K562 (cell line): ENCODE results near the gene SPRYD3. TPM values are rescaled to one million over a fixed set of nuclear protein-coding genes. Genes with fewer than 3 reads are reported as not detected.

Experiments used
- ATAC-seq: fragments of 200-7000 bp; cut with Tn5 transposase; 3 replicates; pipeline ENCODE4 v1.9.1; 2020; ENCODE audit warnings: moderate library complexity
- BruUV-seq: library from RNA; stranded (reverse); fragments of 400-500 nt; replicated peaks from 2 replicates; lab custom pipeline; 2021; lab: Mats Ljungman, UMichigan
- CTCF ChIA-PET: fragments of 300-600 bp; formaldehyde crosslinking; extraction: SDS; loops from one replicate; lab custom pipeline; 2021; ENCODE audit warnings: low intra/inter-chr PET ratio; lab: Yijun Ruan, JAX
- POLR2A ChIA-PET: fragments of 300-600, 350-650 bp; sonication (Branson Sonifier 250); formaldehyde crosslinking; extraction: SDS; loops from one replicate; lab custom pipeline; 2021; ENCODE audit warnings: antibody characterized with exemption, inconsistent platforms; lab: Yijun Ruan, JAX
- DNase-seq, 4 experiments: peaks; one replicate each; pipeline versions ENCODE4 v3.0.0 to v3.0.0-alpha.2; 2011 to 2018; ENCODE audit warnings: low spot score in 3 of 4, mixed read lengths in 3 of 4; ENCODE audit errors: extremely low read depth in 1 of 4
- FAIRE-seq: peaks from 2 replicates; lab custom pipeline; 2011; peaks lifted over from hg19 to GRCh38; lab: Jason Lieb, UNC
- H2AFZ ChIP-seq: 2 replicates; pipeline ENCODE4 v1.6.0; 2011; ENCODE audit warnings: low read depth, low read length, control low read depth, inconsistent platforms
- H3K27ac ChIP-seq: fragments of 200-600 bp; 3 replicates; pipeline ENCODE4 v1.8.0; 2011; ENCODE audit warnings: low read depth, mild to moderate bottlenecking, control low read depth, inconsistent platforms, low read length, moderate library complexity, mixed read lengths; ENCODE audit errors: extremely low read depth
- H3K27me3 ChIP-seq, 2 experiments: fragments of 300-600 bp in 1 of 2; 2 replicates in 1 of 2; 3 replicates in 1 of 2; pipeline versions ENCODE4 v1.6.0 to v1.8.0; 2011; ENCODE audit warnings: inconsistent platforms in 2 of 2, low read length in 2 of 2, mild to moderate bottlenecking in 1 of 2, mixed read lengths in 1 of 2, moderate library complexity in 1 of 2; ENCODE audit not compliant: control insufficient read depth in 2 of 2, insufficient read depth in 2 of 2
- H3K36me3 ChIP-seq: fragments of 300-600 bp; 3 replicates; pipeline ENCODE4 v1.8.0; 2011; ENCODE audit warnings: mild to moderate bottlenecking, low read length, inconsistent platforms; ENCODE audit not compliant: control insufficient read depth, insufficient read depth
- H3K4me1 ChIP-seq, 2 experiments: fragments of 200-600 bp in 1 of 2; replicated peaks in 1 of 2; 2 replicates in 1 of 2; 3 replicates in 1 of 2; pipeline versions ENCODE4 v1.5.1 to v1.8.0; 2011; ENCODE audit warnings: inconsistent platforms in 2 of 2, low read length in 2 of 2, mild to moderate bottlenecking in 1 of 2, mixed read lengths in 1 of 2, moderate library complexity in 1 of 2; ENCODE audit not compliant: control insufficient read depth in 2 of 2, insufficient read depth in 2 of 2
- H3K4me2 ChIP-seq: 2 replicates; pipeline ENCODE4 v1.6.1; 2011; ENCODE audit warnings: low read length, control low read depth, inconsistent platforms, mixed read lengths; ENCODE audit not compliant: insufficient read depth
- H3K4me3 ChIP-seq: fragments of 200-600 bp; sonication (generic), shearing (Covaris generic); 2 replicates; pipeline ENCODE4 v1.5.1; 2016; ENCODE audit warnings: control low read depth, inconsistent platforms
- H3K79me2 ChIP-seq: fragments of 200-600 bp; 3 replicates; pipeline ENCODE4 v1.8.0; 2011; ENCODE audit warnings: low read length, inconsistent platforms; ENCODE audit not compliant: control insufficient read depth, insufficient read depth
- H3K9ac ChIP-seq, 2 experiments: 2 replicates each; pipeline versions ENCODE4 v1.6.0 to v1.6.1; 2011; ENCODE audit warnings: low read depth in 2 of 2, low read length in 2 of 2, control low read depth in 1 of 2, inconsistent platforms in 1 of 2, mild to moderate bottlenecking in 1 of 2, mixed read lengths in 1 of 2; ENCODE audit not compliant: insufficient read depth in 1 of 2
- H3K9me1 ChIP-seq: one replicate; pipeline ENCODE4 v1.6.0; 2011; ENCODE audit warnings: inconsistent platforms, mild to moderate bottlenecking, low read length, moderate library complexity; ENCODE audit not compliant: control insufficient read depth, insufficient read depth
- H3K9me3 ChIP-seq: replicated peaks from 2 replicates; pipeline ENCODE4 v1.5.1; 2011; ENCODE audit warnings: low read depth, low read length, inconsistent platforms; ENCODE audit not compliant: control insufficient read depth, insufficient read depth
- H4K20me1 ChIP-seq: replicated peaks from 2 replicates; pipeline ENCODE4 v1.6.1; 2011; ENCODE audit warnings: low read length, inconsistent platforms, mixed read lengths; ENCODE audit not compliant: control insufficient read depth, insufficient read depth
- ARID2 ChIP-seq: fragments of 450-650 bp; IDR thresholded peaks from 2 replicates; pipeline ENCODE4 v1.6.1; 2017; ENCODE audit warnings: antibody characterized with exemption, mild to moderate bottlenecking
- CBX2 ChIP-seq: fragments of 200-600 bp; sonication (generic); IDR thresholded peaks from one replicate; pipeline ENCODE4 v1.6.1; 2012; ENCODE audit warnings: mild to moderate bottlenecking, low read length, inconsistent platforms; ENCODE audit not compliant: insufficient read depth, poor library complexity, severe bottlenecking
- CBX5 ChIP-seq: IDR thresholded peaks from 2 replicates; pipeline ENCODE4 v1.6.1; 2014; ENCODE audit warnings: low read depth, borderline replicate concordance
- EP400 ChIP-seq: fragments of 450-650 bp; IDR thresholded peaks from 2 replicates; pipeline ENCODE4 v1.6.1; 2017; ENCODE audit warnings: antibody characterized with exemption, mild to moderate bottlenecking, moderate library complexity
- MCM2 ChIP-seq: fragments of 450-650 bp; IDR thresholded peaks from 2 replicates; pipeline ENCODE4 v1.6.1; 2017; ENCODE audit warnings: low read depth, mild to moderate bottlenecking
- MCM3 ChIP-seq: fragments of 450-650 bp; IDR thresholded peaks from 2 replicates; pipeline ENCODE4 v1.6.1; 2016
- MEF2A ChIP-seq: IDR thresholded peaks from 2 replicates; pipeline ENCODE4 v1.6.1; 2011; ENCODE audit warnings: low read depth, mild to moderate bottlenecking, low read length, moderate library complexity; ENCODE audit not compliant: control insufficient read depth
- POU5F1 ChIP-seq: fragments of 150-350 bp; IDR thresholded peaks from 2 replicates; pipeline ENCODE4 v1.6.1; 2014; ENCODE audit warnings: borderline replicate concordance, low read length, low read depth, mild to moderate bottlenecking; ENCODE audit not compliant: partially characterized antibody
- PTRF ChIP-seq: fragments of 450-650 bp; IDR thresholded peaks from 2 replicates; pipeline ENCODE4 v1.6.1; 2016; ENCODE audit warnings: mild to moderate bottlenecking, missing genetic modification characterization, missing compliant biosample characterization
- TRIM24 ChIP-seq, 2 experiments: fragments of 450-650 bp; IDR thresholded peaks; 2 replicates each; pipeline ENCODE4 v1.6.1; 2016
- ZNF143 ChIP-seq: sonication (generic); formaldehyde crosslinking; IDR thresholded peaks from 2 replicates; pipeline ENCODE4 v1.9.0; 2022; ENCODE audit warnings: mild to moderate bottlenecking, missing genetic modification reagents
- WGBS: fragments of 100-300 bp; shearing (Covaris generic); methylation state at CpG from one replicate; pipeline ENCODE4 v1.1.6; 2016; ENCODE audit warnings: low coverage, mixed read lengths; ENCODE audit not compliant: insufficient coverage; ENCODE audit errors: missing lambda C conversion rate; 5-methylcytosine and 5-hydroxymethylcytosine counted together
- in situ Hi-C: fragments of 300-500 bp; cut with MboI; formaldehyde crosslinking; loops from 4 replicates; pipeline ENCODE4 v1.15.0; 2018; ENCODE audit warnings: inconsistent platforms, mixed read lengths
- intact Hi-C: fragments of 100-400 bp; cut with micrococcal nuclease; formaldehyde crosslinking; loops from 2 replicates; pipeline ENCODE4 v1.14.2; 2022
- polyA plus RNA-seq, 8 experiments: library from polyadenylated mRNA; depleted of rRNA in 4 of 8; stranded (reverse) in 5 of 8; unstranded in 3 of 8; fragments of >200 nt; fragmentation: Nextera tagmentation in 2 of 8; fragmentation: Illumina TruSeq in 1 of 8; extraction: Ambion mirVana in 2 of 8; extraction: Trizol in 1 of 8; gene quantifications; 2 replicates each; pipeline versions ENCODE4 v1.2.1 to v1.2.3, GENCODE V29; 2011 to 2014; ENCODE audit warnings: inconsistent platforms in 1 of 8, missing spikeins in 1 of 8
- total RNA-seq, 7 experiments: library from RNA; depleted of rRNA in 6 of 7; stranded (reverse); fragments of >200 nt in 6 of 7; fragmentation: Illumina TruSeq in 2 of 7; extraction: Trizol in 2 of 7; gene quantifications; 2 replicates each; pipeline versions ENCODE4 v1.2.1 to v1.2.3, GENCODE V29; 2011 to 2021; ENCODE audit warnings: low replicate concordance in 1 of 7
- TF ChIP-seq, protein P1 (sequence below): fragments of 250-450 bp; sonication (Bioruptor Pico); IDR thresholded peaks from 2 replicates; pipeline ENCODE4 v1.4.0; 2020; ENCODE audit warnings: borderline replicate concordance

SPRYD3 gene
- total and polyA plus RNA-seq, 9 of the 15 experiments (the other 6 are each of a cell fraction or from before 2014, with no cell fraction given) = 1.5 to 13.6 (median 7.6) TPM

- ATAC-seq = no peak
These were observed 35.1 kb downstream of the SPRYD3 start for GRCh38 chr12:53044052-53044581.

More at GRCh38 chr12:53044052-53044581, 35.1 kb downstream of the SPRYD3 start:
- Histone ChIP-seq H3K79me2 (peaks cover 4% of the 10 kb centered on the region; the same call in 1 of the 3 replicates), H3K36me3 (peaks cover 25% of the 10 kb centered on the region), H3K9me1 (no peaks in the 10 kb centered on the region), H3K4me2 (no peak overlapping the region), H3K4me3 (no peak overlapping the region), H3K27ac (no peak overlapping the region), H3K9ac (peak overlapping the region in 1 of 2 experiments; percentile 17; a peak in 1 of 4 replicates), H3K4me1 (peaks cover 32 to 41% of the 10 kb centered on the region in 2 experiments), H3K9me3 (no peaks in the 10 kb centered on the region)
- POLR2A ChIA-PET = interaction anchor here (1.0 to 2.3 kb wide), 4 partner anchors 9 to 19 kb away, joined by 3 to 11 read pairs (median 6); no protein-coding TSS in a partner anchor
- in situ Hi-C loops = no loop called here
- peak in 2 of 4 experiments; percentile 11 to 24 for DNase-seq
- TF ChIP-seq POU5F1 (no peak), ZNF143 (no peak), CBX2 (no peak), MEF2A (no peak), ARID2 (no peak), MCM2 (no peak), CBX5 (no peak), MCM3 (no peak), PTRF (tag) (no peak), TRIM24 (IDR thresholded peaks at IDR 0.05) (no peak), EP400 (no peak)
- TF ChIP-seq, protein P1, sequence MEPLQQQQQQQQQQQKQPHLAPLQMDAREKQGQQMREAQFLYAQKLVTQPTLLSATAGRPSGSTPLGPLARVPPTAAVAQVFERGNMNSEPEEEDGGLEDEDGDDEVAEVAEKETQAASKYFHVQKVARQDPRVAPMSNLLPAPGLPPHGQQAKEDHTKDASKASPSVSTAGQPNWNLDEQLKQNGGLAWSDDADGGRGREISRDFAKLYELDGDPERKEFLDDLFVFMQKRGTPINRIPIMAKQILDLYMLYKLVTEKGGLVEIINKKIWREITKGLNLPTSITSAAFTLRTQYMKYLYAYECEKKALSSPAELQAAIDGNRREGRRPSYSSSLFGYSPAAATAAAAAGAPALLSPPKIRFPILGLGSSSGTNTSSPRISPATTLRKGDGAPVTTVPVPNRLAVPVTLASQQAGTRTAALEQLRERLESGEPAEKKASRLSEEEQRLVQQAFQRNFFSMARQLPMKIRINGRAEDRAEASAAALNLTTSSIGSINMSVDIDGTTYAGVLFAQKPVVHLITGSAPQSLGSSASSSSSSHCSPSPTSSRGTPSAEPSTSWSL = no peak
- TF ChIP-seq, all 486 proteins: peak for 0
- CTCF ChIA-PET = interaction anchor here (0.5 kb wide), 1 partner anchor 244 kb away, joined by 3 read pairs; no protein-coding TSS in a partner anchor
- 55% methylated on average over 10 of the region's 10 CpGs for WGBS
- intact Hi-C loops = no loop called here
- BruUV-seq = no TSS peak
- Histone ChIP-seq H2AFZ (no peak overlapping the region), H4K20me1 (peaks cover 6% of the 10 kb centered on the region), H3K27me3 (no peaks in the 10 kb centered on the region)
- no peak for FAIRE-seq
